A549 (cell line): ENCODE data around the gene TMTC1. TPM values are rescaled to one million over a fixed set of nuclear protein-coding genes. Genes with fewer than 3 reads are reported as not detected.

Experiments used
- ATAC-seq, 2 experiments: fragments of 200-7000 bp in 1 of 2; fragments of >200 bp in 1 of 2; cut with Nextera tagmentation in 1 of 2; cut with Tn5 transposase in 1 of 2; 3 replicates each; pipeline versions ENCODE4 v1.8.0 to v1.9.1; 2018 to 2020; ENCODE audit warnings: mild to moderate bottlenecking in 1 of 2, moderate library complexity in 1 of 2
- CTCF ChIA-PET: fragments of 300-600 bp; sonication (Branson Sonifier 250); formaldehyde crosslinking; extraction: SDS; loops from one replicate; lab custom pipeline; 2021; ENCODE audit warnings: antibody characterized with exemption, inconsistent platforms; lab: Yijun Ruan, JAX
- POLR2A ChIA-PET: fragments of 350-600 bp; formaldehyde crosslinking; extraction: SDS; loops from one replicate; lab custom pipeline; 2021; ENCODE audit warnings: antibody characterized with exemption, inconsistent platforms; lab: Yijun Ruan, JAX
- DNase-seq, 2 experiments: peaks; one replicate each; pipeline versions ENCODE4 v3.0.0 to v3.0.0-alpha.2; 2011 to 2016; ENCODE audit warnings: low read depth in 1 of 2, low spot score in 1 of 2
- FAIRE-seq: peaks from 2 replicates; lab custom pipeline; 2011; peaks lifted over from hg19 to GRCh38; lab: Jason Lieb, UNC
- H3K27ac ChIP-seq, 2 experiments: fragments of >200 bp; sonication (Bioruptor Twin); formaldehyde crosslinking; 3 replicates each; pipeline ENCODE4 v1.5.1; 2016 to 2017
- H3K4me1 ChIP-seq: fragments of >200 bp; sonication (Bioruptor Twin); formaldehyde crosslinking; 3 replicates; pipeline ENCODE4 v1.6.1; 2016
- H3K4me2 ChIP-seq: fragments of >200 bp; sonication (Bioruptor Twin); formaldehyde crosslinking; 3 replicates; pipeline ENCODE4 v1.6.1; 2016
- H3K4me3 ChIP-seq: fragments of >200 bp; sonication (Bioruptor Twin); formaldehyde crosslinking; 3 replicates; pipeline ENCODE4 v1.5.1; 2016
- H3K9me3 ChIP-seq: fragments of >200 bp; sonication (Bioruptor Twin); formaldehyde crosslinking; 3 replicates; pipeline ENCODE4 v1.6.1; 2016
- BHLHE40 ChIP-seq: IDR thresholded peaks from 2 replicates; pipeline ENCODE4 v1.6.1; 2012; ENCODE audit warnings: low read depth, low read length, inconsistent platforms
- CBX2 ChIP-seq: fragments of 200-600 bp; sonication (generic); IDR thresholded peaks from 2 replicates; pipeline ENCODE4 v1.6.1; 2016; ENCODE audit warnings: low read depth, mild to moderate bottlenecking, borderline replicate concordance
- CBX8 ChIP-seq: fragments of 200-600 bp; sonication (generic); IDR thresholded peaks from 2 replicates; pipeline ENCODE4 v1.6.1; 2016
- CEBPB ChIP-seq, 2 experiments: fragments of >200 bp in 1 of 2; sonication (Bioruptor Twin) in 1 of 2; formaldehyde crosslinking in 1 of 2; IDR thresholded peaks; 2 replicates each; pipeline ENCODE4 v1.6.1; 2012 to 2016
- CHD2 ChIP-seq: fragments of 150-350 bp; IDR thresholded peaks from 2 replicates; pipeline ENCODE4 v1.6.1; 2014; ENCODE audit warnings: low read length; ENCODE audit not compliant: partially characterized antibody
- EHF ChIP-seq: fragments of 250-450 bp; sonication (Bioruptor Pico); IDR thresholded peaks from 2 replicates; pipeline ENCODE4 v1.5.0; 2020; ENCODE audit warnings: mild to moderate bottlenecking
- FOSL2 ChIP-seq, 2 experiments: fragments of 450-650 bp in 1 of 2; fragments of >200 bp in 1 of 2; sonication (Bioruptor Twin) in 1 of 2; formaldehyde crosslinking; IDR thresholded peaks; 2 replicates each; pipeline versions ENCODE4 v1.5.0 to v1.6.1; 2016 to 2020; ENCODE audit warnings: mild to moderate bottlenecking in 1 of 2, moderate library complexity in 1 of 2
- FOXS1 ChIP-seq: fragments of 250-450 bp; sonication (Bioruptor Pico); IDR thresholded peaks from 2 replicates; pipeline ENCODE4 v1.5.0; 2020; ENCODE audit warnings: mild to moderate bottlenecking, moderate library complexity
- GATA3 ChIP-seq: IDR thresholded peaks from 2 replicates; pipeline ENCODE4 v1.6.1; 2012; ENCODE audit warnings: borderline replicate concordance
- HDAC2 ChIP-seq: fragments of 200-600 bp; sonication (generic); IDR thresholded peaks from 2 replicates; pipeline ENCODE4 v1.6.1; 2016
- HEYL ChIP-seq: fragments of 250-450 bp; sonication (Bioruptor Pico); IDR thresholded peaks from 2 replicates; pipeline ENCODE4 v1.8.0; 2021; ENCODE audit warnings: mild to moderate bottlenecking, moderate library complexity
- HOXB13 ChIP-seq: fragments of 250-450 bp; sonication (Bioruptor Pico); IDR thresholded peaks from 2 replicates; pipeline ENCODE4 v1.5.0; 2020; ENCODE audit warnings: low read depth, mild to moderate bottlenecking, moderate library complexity
- JUN ChIP-seq, 2 experiments: fragments of >200 bp; sonication (Bioruptor Twin); formaldehyde crosslinking; IDR thresholded peaks; 2 replicates in 1 of 2; 3 replicates in 1 of 2; pipeline ENCODE4 v1.6.1; 2016 to 2017
- JUNB ChIP-seq: fragments of >200 bp; sonication (Bioruptor Twin); formaldehyde crosslinking; IDR thresholded peaks from 2 replicates; pipeline ENCODE4 v1.6.1; 2016
- KDM1A ChIP-seq: fragments of 200-600 bp; sonication (generic); IDR thresholded peaks from 2 replicates; pipeline ENCODE4 v1.6.1; 2016; ENCODE audit warnings: low read depth, mild to moderate bottlenecking
- NFE2L2 ChIP-seq: fragments of 150-350 bp; conservative IDR thresholded peaks from 2 replicates; pipeline ENCODE4 v1.6.1; 2014; ENCODE audit warnings: low read length
- NPAS2 ChIP-seq: fragments of 250-450 bp; sonication (Bioruptor Pico); IDR thresholded peaks from 2 replicates; pipeline ENCODE4 v1.8.0; 2022; ENCODE audit warnings: mild to moderate bottlenecking, moderate library complexity, borderline replicate concordance
- PHF8 ChIP-seq: fragments of 200-600 bp; sonication (generic); IDR thresholded peaks from 2 replicates; pipeline ENCODE4 v1.6.1; 2016; ENCODE audit warnings: low read depth, mild to moderate bottlenecking, antibody characterized with exemption, moderate library complexity, borderline replicate concordance
- POLR2AphosphoS2 ChIP-seq: conservative IDR thresholded peaks from 2 replicates; pipeline ENCODE4 v1.6.1; 2012; ENCODE audit warnings: low read length, improper control_type of control experiment, inconsistent platforms
- RARB ChIP-seq: fragments of 250-450 bp; sonication (Bioruptor Pico); IDR thresholded peaks from 2 replicates; pipeline ENCODE4 v1.8.0; 2021; ENCODE audit warnings: mild to moderate bottlenecking, moderate library complexity
- RNF2 ChIP-seq: fragments of 200-600 bp; sonication (generic); IDR thresholded peaks from 2 replicates; pipeline ENCODE4 v1.6.1; 2016; ENCODE audit warnings: low read depth, mild to moderate bottlenecking, antibody characterized with exemption, moderate library complexity, borderline replicate concordance
- TP53 ChIP-seq: fragments of 250-450 bp; sonication (Bioruptor Pico); IDR thresholded peaks from 2 replicates; pipeline ENCODE4 v1.5.0; 2021; ENCODE audit warnings: mild to moderate bottlenecking, moderate library complexity
- ZC3H11A ChIP-seq: fragments of 450-650 bp; IDR thresholded peaks from 2 replicates; pipeline ENCODE4 v1.6.1; 2014; ENCODE audit warnings: antibody characterized with exemption, mild to moderate bottlenecking
- ZFP36 ChIP-seq: fragments of 450-650 bp; IDR thresholded peaks from 2 replicates; pipeline ENCODE4 v1.6.1; 2014; ENCODE audit warnings: borderline replicate concordance; ENCODE audit not compliant: partially characterized antibody
- ZSCAN20 ChIP-seq: fragments of 250-450 bp; sonication (Bioruptor Pico); IDR thresholded peaks from 2 replicates; pipeline ENCODE4 v1.8.0; 2022; ENCODE audit warnings: mild to moderate bottlenecking, moderate library complexity
- WGBS: methylation state at CpG from one replicate; pipeline ENCODE4 v1.1.6; 2017; ENCODE audit errors: missing lambda C conversion rate; 5-methylcytosine and 5-hydroxymethylcytosine counted together
- polyA plus RNA-seq, 4 experiments: library from polyadenylated mRNA; depleted of rRNA in 3 of 4; stranded (reverse); fragments of >200 nt; fragmentation: RNase III in 1 of 4; extraction: RNeasy Plus Mini Kit Qiagen cat#74134 plus additional on column Dnase treatment in 1 of 4; gene quantifications; 2 replicates in 3 of 4; 3 replicates in 1 of 4; pipeline ENCODE4 v1.2.3, GENCODE V29; 2011 to 2017
- TF ChIP-seq, protein P1 (sequence below): IDR thresholded peaks from 2 replicates; pipeline ENCODE4 v1.6.1; 2012; ENCODE audit warnings: low read depth, borderline replicate concordance
- TF ChIP-seq, protein P2 (sequence below): fragments of 250-450 bp; sonication (Bioruptor Pico); IDR thresholded peaks from 2 replicates; pipeline ENCODE4 v1.5.0; 2020; ENCODE audit warnings: low read depth, mild to moderate bottlenecking, moderate library complexity
- TF ChIP-seq, protein P3 (sequence below): fragments of 250-450 bp; sonication (Bioruptor Pico); IDR thresholded peaks from 2 replicates; pipeline ENCODE4 v1.5.0; 2021; ENCODE audit warnings: mild to moderate bottlenecking, moderate library complexity, borderline replicate concordance
- TF ChIP-seq, protein P4 (sequence below): fragments of 450-650 bp; IDR thresholded peaks from 2 replicates; pipeline ENCODE4 v1.6.1; 2014; ENCODE audit warnings: antibody characterized with exemption
- TF ChIP-seq, protein P5 (sequence below): IDR thresholded peaks from 2 replicates; pipeline ENCODE4 v1.6.1; 2012

The TMTC1 gene
- polyA plus RNA-seq, 2 of the 4 experiments (the other 2 are of a cell fraction), result 0.28 TPM; not detected in 1

DNA sequence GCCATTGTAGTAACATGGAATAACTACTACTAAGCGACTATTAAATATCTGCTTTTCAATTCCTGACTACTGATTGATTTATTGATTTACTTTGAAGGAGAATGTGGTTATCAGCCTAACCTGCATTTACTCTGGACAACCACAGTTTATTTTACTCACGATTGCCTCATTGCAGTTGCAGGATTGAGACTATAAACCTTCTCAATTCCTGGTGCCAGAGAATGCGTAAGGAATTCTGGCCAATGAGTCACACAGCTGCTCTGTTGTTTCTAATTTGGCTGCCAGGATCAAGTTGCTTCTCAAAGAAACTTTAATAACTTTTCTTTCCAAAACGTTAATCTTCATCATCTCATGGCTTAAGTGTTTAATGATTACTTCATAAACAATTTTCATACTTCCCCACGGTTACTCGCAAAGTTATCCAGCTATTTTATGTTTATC is 13.1 kb upstream of the TMTC1 start:
- H3K4me1 ChIP-seq, result no peaks in the 10 kb centered on the region
- no peak overlapping the region for H3K27ac ChIP-seq
- FAIRE-seq (no peak), DNase-seq (no peak), ATAC-seq (no peak)
- no peak for TF ChIP-seq PHF8
- 9% methylated on average over 6 of the region's 6 CpGs for WGBS
- no peak overlapping the region for H3K4me3 ChIP-seq
- POLR2A ChIA-PET, result no interaction called here
- CTCF ChIA-PET, result interaction anchor here (0.6 kb wide), 1 partner anchor 624 kb away, joined by 4 read pairs; no protein-coding TSS in a partner anchor
- H3K4me2 ChIP-seq, result no peak overlapping the region
- H3K9me3 ChIP-seq, result peaks cover 23% of the 10 kb centered on the region

DNA sequence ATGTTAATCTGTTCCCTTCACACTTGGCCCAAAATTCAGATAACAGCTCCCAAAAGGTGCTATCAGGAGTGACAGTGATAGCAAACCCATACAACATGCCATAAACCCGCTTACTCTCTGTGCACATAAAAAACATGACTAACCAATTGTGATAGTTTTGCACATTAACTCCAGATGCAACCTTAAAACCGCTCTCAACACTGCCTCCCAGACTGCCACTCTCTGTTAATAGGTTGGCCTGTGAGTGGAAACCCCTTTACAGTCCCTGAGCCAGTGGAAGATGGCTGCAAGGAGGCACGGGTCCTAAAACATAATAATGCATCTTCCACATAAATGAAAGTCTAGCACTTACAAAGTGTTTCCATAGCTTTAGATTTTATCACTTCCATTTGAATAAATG is 12.0 kb upstream of the TMTC1 start:
- 1% methylated on average over 3 of the region's 3 CpGs for WGBS
- TF ChIP-seq, protein P1, sequence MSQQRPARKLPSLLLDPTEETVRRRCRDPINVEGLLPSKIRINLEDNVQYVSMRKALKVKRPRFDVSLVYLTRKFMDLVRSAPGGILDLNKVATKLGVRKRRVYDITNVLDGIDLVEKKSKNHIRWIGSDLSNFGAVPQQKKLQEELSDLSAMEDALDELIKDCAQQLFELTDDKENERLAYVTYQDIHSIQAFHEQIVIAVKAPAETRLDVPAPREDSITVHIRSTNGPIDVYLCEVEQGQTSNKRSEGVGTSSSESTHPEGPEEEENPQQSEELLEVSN, result no peak
- no peak for TF ChIP-seq JUNB
- TF ChIP-seq HEYL (CRISPR knock-in tag), result no peak
- TF ChIP-seq NFE2L2, result no peak
- no peak for TF ChIP-seq JUN (IDR thresholded peaks at IDR 0.05)
- no peak for TF ChIP-seq TP53
- no peak for TF ChIP-seq ZFP36
- no peak for TF ChIP-seq RARB (CRISPR knock-in tag)
- TF ChIP-seq, protein P2, sequence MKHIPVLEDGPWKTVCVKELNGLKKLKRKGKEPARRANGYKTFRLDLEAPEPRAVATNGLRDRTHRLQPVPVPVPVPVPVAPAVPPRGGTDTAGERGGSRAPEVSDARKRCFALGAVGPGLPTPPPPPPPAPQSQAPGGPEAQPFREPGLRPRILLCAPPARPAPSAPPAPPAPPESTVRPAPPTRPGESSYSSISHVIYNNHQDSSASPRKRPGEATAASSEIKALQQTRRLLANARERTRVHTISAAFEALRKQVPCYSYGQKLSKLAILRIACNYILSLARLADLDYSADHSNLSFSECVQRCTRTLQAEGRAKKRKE (CRISPR knock-in tag), result no peak
- CTCF ChIA-PET, result no interaction called here

DNA sequence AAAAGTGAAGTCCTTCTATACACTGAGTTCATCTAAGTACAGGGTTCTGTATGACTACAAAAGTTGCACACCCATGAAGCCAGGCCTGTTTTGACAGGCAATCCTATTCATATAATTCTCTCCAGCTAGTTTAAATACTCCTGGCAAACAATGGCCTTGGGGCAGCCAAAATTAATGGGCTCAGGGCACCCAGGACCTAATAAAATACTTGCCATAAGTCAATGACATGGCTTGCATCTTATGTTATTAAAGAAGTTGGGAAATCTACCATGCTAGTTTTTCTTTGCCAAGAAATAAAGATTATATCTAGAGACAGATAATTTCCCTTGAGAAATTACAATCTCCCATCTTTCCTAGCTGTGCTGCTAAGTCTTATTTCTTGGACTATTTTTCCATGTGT is 11.1 kb upstream of the TMTC1 start:
- POLR2A ChIA-PET, result no interaction called here

More for the DNA sequence above, 12.0 kb upstream of the TMTC1 start:
- Histone ChIP-seq H3K4me2 (no peak overlapping the region), H3K4me3 (no peak overlapping the region), H3K4me1 (no peaks in the 10 kb centered on the region), H3K9me3 (peaks cover 23% of the 10 kb centered on the region), H3K27ac (no peak overlapping the region)
- FAIRE-seq, result no peak
- POLR2A ChIA-PET, result no interaction called here
- DNase-seq, result no peak
- ATAC-seq, result no peak

DNA sequence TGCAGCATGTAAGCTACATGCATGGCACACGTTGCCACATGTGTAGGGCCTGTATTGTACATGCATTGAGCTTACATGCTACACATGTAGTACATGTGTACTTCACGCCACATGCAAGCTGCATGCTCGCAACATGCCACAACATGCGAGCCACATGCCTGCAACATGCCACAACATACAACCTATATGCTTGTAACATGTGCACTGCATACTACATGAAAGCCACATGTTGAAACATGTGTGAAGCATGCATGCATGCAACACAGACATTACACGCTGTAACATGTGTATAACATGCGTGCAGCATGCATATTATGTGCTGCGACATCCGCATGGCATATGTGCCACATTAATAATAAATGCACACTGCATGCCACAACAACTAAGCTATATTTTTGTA is 9.1 kb upstream of the TMTC1 start:
- ChIA-PET CTCF (no interaction called here), POLR2A (no interaction called here)
- FAIRE-seq (no peak), DNase-seq (no peak), ATAC-seq (no peak)
- H3K27ac ChIP-seq, result no peak overlapping the region
- no peak overlapping the region for H3K4me3 ChIP-seq
- 26% methylated on average over 8 of the region's 8 CpGs for WGBS
- H3K9me3 ChIP-seq, result peaks cover 28% of the 10 kb centered on the region
- no peak overlapping the region for H3K4me2 ChIP-seq
- no peaks in the 10 kb centered on the region for H3K4me1 ChIP-seq
- TF ChIP-seq ZFP36 (no peak), HEYL (CRISPR knock-in tag) (no peak), HDAC2 (no peak), RNF2 (no peak), ZC3H11A (no peak), FOSL2 (IDR thresholded peaks at IDR 0.05) (no peak), FOSL2 (CRISPR knock-in tag; IDR thresholded peaks at IDR 0.05) (no peak), FOXS1 (CRISPR knock-in tag) (no peak), EHF (CRISPR knock-in tag) (no peak), CBX2 (no peak), BHLHE40 (no peak), CHD2 (no peak)
- TF ChIP-seq, protein P3, sequence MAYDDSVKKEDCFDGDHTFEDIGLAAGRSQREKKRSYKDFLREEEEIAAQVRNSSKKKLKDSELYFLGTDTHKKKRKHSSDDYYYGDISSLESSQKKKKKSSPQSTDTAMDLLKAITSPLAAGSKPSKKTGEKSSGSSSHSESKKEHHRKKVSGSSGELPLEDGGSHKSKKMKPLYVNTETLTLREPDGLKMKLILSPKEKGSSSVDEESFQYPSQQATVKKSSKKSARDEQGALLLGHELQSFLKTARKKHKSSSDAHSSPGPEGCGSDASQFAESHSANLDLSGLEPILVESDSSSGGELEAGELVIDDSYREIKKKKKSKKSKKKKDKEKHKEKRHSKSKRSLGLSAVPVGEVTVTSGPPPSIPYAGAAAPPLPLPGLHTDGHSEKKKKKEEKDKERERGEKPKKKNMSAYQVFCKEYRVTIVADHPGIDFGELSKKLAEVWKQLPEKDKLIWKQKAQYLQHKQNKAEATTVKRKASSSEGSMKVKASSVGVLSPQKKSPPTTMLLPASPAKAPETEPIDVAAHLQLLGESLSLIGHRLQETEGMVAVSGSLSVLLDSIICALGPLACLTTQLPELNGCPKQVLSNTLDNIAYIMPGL (CRISPR knock-in tag), result no peak
- TF ChIP-seq, protein P4, sequence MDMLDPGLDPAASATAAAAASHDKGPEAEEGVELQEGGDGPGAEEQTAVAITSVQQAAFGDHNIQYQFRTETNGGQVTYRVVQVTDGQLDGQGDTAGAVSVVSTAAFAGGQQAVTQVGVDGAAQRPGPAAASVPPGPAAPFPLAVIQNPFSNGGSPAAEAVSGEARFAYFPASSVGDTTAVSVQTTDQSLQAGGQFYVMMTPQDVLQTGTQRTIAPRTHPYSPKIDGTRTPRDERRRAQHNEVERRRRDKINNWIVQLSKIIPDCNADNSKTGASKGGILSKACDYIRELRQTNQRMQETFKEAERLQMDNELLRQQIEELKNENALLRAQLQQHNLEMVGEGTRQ, result no peak
- TF ChIP-seq, protein P1, result no peak
- TF ChIP-seq, protein P5, sequence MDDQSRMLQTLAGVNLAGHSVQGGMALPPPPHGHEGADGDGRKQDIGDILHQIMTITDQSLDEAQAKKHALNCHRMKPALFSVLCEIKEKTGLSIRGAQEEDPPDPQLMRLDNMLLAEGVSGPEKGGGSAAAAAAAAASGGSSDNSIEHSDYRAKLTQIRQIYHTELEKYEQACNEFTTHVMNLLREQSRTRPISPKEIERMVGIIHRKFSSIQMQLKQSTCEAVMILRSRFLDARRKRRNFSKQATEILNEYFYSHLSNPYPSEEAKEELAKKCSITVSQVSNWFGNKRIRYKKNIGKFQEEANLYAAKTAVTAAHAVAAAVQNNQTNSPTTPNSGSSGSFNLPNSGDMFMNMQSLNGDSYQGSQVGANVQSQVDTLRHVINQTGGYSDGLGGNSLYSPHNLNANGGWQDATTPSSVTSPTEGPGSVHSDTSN, result no peak

More for the DNA sequence above, 11.1 kb upstream of the TMTC1 start:
- no peak for DNase-seq
- Histone ChIP-seq H3K27ac (no peak overlapping the region), H3K4me3 (no peak overlapping the region), H3K9me3 (peaks cover 28% of the 10 kb centered on the region), H3K4me2 (no peak overlapping the region), H3K4me1 (no peaks in the 10 kb centered on the region)
- no peak for ATAC-seq
- CTCF ChIA-PET, result no interaction called here
- no peak for FAIRE-seq
- TF ChIP-seq CBX2 (no peak), GATA3 (no peak), NPAS2 (CRISPR knock-in tag) (no peak), CBX8 (no peak), CEBPB (IDR thresholded peaks at IDR 0.05) (no peak), TP53 (no peak), POLR2AphosphoS2 (no peak), ZSCAN20 (CRISPR knock-in tag) (no peak), HOXB13 (CRISPR knock-in tag) (no peak), KDM1A (no peak)
